ENCODE data around the gene NR2F6. TPM values are rescaled to one million over a fixed set of nuclear protein-coding genes. Genes with fewer than 3 reads are reported as not detected.

NR2F6 gene
- total RNA-seq, 1 donor from 2014 or later: 59.1 TPM

- H3K9me3 Mint-ChIP-seq: no peaks in the 10 kb centered on the region
- H3K36me3 Mint-ChIP-seq: peaks cover 27% of the 10 kb centered on the region
- TF ChIP-seq CTCF (IDR thresholded peaks at IDR 0.05; ENCODE audit: unreplicated experiment): no peak
- peaks cover 10% of the 10 kb centered on the region for H3K4me1 Mint-ChIP-seq
- peak within 1 kb of the TSS; percentile 92 for H3K4me3 Mint-ChIP-seq
- peak within 1 kb of the TSS; percentile 99 for H3K27ac Mint-ChIP-seq
- H3K27me3 Mint-ChIP-seq (ENCODE audit: low read depth): no peaks in the 10 kb centered on the region
- peak; percentile 69 to 84 for DNase-seq (ENCODE audit: low spot score in 2 of 2, unreplicated experiment in 2 of 2)
These were observed 30.4 kb downstream of the NR2F6 start, which contains the start of gene USE1 for GRCh38 chr19:17215127-17215971. Gene USE1 (plus strand): TSS chr19:17215357. CDS start chr19:17215406, 49 bp downstream.

GRCh38 chr19:17214508-17215126 lies 31.1 kb downstream of the NR2F6 start:
- no peak for TF ChIP-seq CTCF (IDR thresholded peaks at IDR 0.05; ENCODE audit: unreplicated experiment)
- H3K27ac Mint-ChIP-seq: peak overlapping the region; percentile 99
- H3K27me3 Mint-ChIP-seq (ENCODE audit: low read depth): no peaks in the 10 kb centered on the region
- peaks cover 28% of the 10 kb centered on the region for H3K36me3 Mint-ChIP-seq
- peak overlapping the region; percentile 92 for H3K4me3 Mint-ChIP-seq
- peaks cover 10% of the 10 kb centered on the region for H3K4me1 Mint-ChIP-seq
- no peaks in the 10 kb centered on the region for H3K9me3 Mint-ChIP-seq
- DNase-seq (ENCODE audit: low spot score in 2 of 2, unreplicated experiment in 2 of 2): no peak

- H3K4me1 Mint-ChIP-seq: peaks cover 10% of the 10 kb centered on the region
- no peak overlapping the region for H3K4me3 Mint-ChIP-seq
- no peaks in the 10 kb centered on the region for H3K9me3 Mint-ChIP-seq
These were observed 32.4 kb downstream of the NR2F6 start for GRCh38 chr19:17213334-17213733.

GRCh38 chr19:17211547-17212446 lies 33.9 kb downstream of the NR2F6 start:
- no peak for TF ChIP-seq CTCF (IDR thresholded peaks at IDR 0.05; ENCODE audit: unreplicated experiment)
- H3K27ac Mint-ChIP-seq: no peak overlapping the region
- H3K9me3 Mint-ChIP-seq: no peaks in the 10 kb centered on the region
- peaks cover 27% of the 10 kb centered on the region for H3K36me3 Mint-ChIP-seq
- H3K4me3 Mint-ChIP-seq: no peak overlapping the region
- peaks cover 10% of the 10 kb centered on the region for H3K4me1 Mint-ChIP-seq
- DNase-seq (ENCODE audit: low spot score in 2 of 2, unreplicated experiment in 2 of 2): no peak
- no peaks in the 10 kb centered on the region for H3K27me3 Mint-ChIP-seq (ENCODE audit: low read depth)

More at GRCh38 chr19:17213334-17213733, 32.4 kb downstream of the NR2F6 start:
- Mint-ChIP-seq H3K36me3 (peaks cover 33% of the 10 kb centered on the region), H3K27me3 (ENCODE audit: low read depth) (no peaks in the 10 kb centered on the region), H3K27ac (no peak overlapping the region)
- no peak for DNase-seq (ENCODE audit: low spot score in 2 of 2, unreplicated experiment in 2 of 2)
- TF ChIP-seq CTCF (IDR thresholded peaks at IDR 0.05; ENCODE audit: unreplicated experiment): no peak

GRCh38 chr19:17210296-17210695 lies 35.4 kb downstream of the NR2F6 start:
- Mint-ChIP-seq H3K4me1 (peaks cover 5% of the 10 kb centered on the region), H3K36me3 (peaks cover 27% of the 10 kb centered on the region), H3K27ac (no peak overlapping the region), H3K27me3 (ENCODE audit: low read depth) (no peaks in the 10 kb centered on the region), H3K4me3 (no peak overlapping the region), H3K9me3 (no peaks in the 10 kb centered on the region)
- no peak for TF ChIP-seq CTCF (IDR thresholded peaks at IDR 0.05; ENCODE audit: unreplicated experiment)
- no peak for DNase-seq (ENCODE audit: low spot score in 2 of 2, unreplicated experiment in 2 of 2)

Data from mesothelial cell of epicardium (in vitro differentiated cells).